A172 (cell line): Measurements from ENCODE around the gene PLXNA2. TPM values are rescaled to one million over a fixed set of nuclear protein-coding genes. Genes with fewer than 3 reads are reported as not detected.

ENCODE experiments used
- DNase-seq: peaks from one replicate; pipeline ENCODE4 v3.0.0-alpha.2; 2015; ENCODE audit warnings: low spot score
- total RNA-seq: library from RNA; depleted of rRNA; stranded (reverse); fragments of >200 nt; shearing (Covaris generic); gene quantifications from 2 replicates; pipeline ENCODE4 v1.2.3, GENCODE V29; 2014

PLXNA2 gene
- total RNA-seq, 1 experiment from 2014 or later = 15.8 TPM

DNA sequence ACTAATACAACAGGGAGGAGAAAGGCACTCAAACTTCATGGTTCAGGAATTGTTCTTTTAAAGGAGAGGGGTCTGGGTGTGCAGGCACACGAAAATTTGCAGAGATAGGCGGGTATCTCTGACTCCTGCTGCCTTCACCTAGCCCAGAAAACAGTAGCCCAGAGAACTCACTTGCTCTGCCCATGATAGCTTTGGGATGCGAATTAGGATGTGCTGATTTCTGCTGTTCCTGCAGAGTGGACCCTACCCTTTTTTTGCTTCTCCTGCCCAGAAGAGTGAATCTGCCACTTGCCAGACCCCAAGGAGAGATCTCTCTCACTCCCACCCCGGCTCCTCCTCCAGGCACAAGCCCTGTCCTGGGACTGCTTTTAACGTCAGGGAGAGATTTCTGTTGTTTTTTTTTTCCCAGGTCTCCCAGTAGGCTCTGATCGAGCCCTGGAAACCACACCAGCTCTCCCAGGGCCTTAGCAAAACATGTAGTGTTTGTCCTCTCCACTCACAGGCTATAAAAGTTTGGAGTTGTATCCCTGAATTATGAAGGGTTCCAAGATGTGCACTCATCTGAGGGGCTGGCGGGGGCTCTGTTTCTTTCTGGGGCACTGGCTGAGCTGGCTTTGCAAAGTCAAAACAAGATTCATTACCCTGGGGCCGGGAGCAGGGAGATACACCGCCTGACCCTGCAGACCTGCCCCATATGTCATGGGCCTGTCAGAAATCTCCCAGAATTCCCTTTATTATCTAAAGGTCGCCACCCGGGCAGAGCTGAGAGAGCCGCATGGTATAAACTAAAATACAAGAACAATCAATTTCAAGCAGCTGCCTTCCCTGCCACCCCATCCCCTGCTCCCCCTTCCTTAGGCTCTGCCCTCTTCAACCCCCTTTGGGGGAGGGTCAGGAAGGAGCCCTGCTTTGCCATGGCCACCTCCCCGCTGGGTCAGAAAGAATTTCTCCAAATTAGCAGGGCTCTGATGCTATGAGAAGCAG lies 17.9 kb downstream of the PLXNA2 start:
- no peak for DNase-seq

DNA sequence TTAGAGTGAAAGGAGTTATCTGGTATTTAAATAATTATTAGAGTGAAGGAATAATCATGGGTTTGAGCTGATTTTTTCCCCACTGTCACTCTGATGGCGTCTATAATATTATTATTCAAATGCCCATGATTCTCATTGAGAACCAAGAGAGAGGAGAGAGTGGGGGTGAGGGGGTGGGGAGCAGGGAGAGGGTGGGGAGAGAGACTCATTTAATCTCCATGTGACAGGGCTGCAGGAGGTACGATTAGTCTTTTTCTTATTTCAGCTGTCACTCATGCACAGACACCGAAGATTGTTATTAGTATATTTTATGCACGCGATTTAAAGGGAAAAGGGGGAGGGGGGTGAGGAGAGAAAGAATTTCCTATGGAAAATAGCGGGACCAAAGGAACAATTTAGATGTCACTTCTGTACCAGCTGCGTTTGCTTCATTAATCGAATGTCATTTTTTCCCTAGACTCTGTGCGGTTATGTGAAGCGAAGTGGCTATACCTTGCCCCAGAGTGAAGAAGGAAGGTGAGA lies 19.9 kb downstream of the PLXNA2 start:
- DNase-seq = no peak

DNA sequence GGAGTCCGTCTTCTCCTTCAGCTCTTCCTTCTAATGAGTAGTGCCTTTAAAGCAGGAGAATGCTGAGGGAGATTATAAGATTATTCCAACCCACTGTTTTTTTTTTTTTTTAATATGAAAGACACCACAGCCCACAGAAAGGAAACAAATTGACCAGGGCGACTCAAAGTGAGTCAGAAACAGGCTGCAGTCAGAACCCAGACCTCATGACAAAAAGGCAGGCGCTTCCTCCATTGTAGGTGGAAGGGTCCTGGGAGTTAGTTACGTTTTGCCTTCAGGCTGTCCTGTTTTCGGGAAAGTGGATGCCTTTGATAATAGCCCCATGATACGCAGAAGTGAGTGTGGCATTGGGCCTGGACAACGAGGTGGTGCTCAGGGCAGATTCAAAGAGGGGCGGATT lies 21.0 kb downstream of the PLXNA2 start:
- DNase-seq = peak; percentile 51

GRCh38 chr1:208222376-208223126 lies 21.6 kb downstream of the PLXNA2 start:
- DNase-seq = no peak

- no peak for DNase-seq
Observed at GRCh38 chr1:208221291-208221622, 22.9 kb downstream of the PLXNA2 start.

DNA sequence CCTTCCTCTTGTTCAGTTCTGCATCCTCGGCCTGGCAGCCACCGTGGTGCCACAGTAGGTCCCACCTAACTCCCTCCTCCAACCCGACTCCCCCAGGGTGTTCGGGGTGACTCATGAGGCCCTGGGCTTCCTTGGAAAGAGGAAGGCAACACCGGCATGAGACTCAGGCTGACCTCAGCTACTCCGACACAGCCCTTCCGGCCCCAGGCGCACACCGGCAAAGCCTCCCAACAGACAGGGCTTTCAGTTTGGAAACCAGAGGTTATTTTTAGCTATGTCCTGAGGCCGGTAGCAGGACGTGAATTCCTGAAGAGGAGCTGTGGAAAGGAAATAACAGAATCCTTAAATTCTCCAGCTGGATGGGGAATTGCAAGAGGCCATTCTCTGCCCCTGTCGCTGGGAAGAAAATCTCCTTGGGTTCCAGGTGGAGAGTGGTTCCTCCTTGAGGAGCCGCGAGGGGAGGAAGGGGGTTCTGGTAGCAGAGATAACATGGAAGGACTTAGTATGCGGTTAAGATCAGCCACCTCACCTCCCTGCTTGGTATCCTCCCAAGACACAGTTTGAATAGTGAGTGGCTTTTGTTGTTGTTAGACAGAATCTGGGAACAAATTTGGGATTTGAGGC lies 24.4 kb downstream of the PLXNA2 start:
- peak; percentile 96 for DNase-seq

DNA sequence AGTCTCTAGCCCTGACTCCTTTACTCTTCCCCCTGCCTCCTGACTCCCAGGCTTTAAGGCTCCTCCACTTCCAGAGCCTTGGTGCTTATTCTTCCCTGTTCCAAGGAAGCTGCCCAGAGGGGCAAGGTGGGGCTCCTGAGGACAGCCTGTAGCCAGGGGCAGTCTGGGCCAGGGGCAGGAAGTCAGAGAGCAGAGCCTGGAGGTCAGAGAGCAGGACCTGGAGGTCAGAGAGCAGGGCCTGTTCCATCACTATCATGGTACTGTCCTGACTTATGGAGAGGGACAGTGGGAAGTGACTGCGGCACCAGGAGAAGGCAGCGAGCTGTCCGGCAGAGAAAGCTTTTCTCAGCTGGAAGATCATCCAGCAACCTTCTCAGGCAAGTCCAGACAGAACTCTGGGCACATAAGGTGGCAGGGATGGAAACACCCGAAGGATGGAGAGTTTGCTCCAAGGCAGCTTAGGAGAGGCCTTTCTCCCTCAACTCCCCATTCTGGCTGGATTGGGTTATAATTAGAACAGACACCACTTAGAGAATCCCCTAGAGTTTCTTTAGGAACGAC lies 25.0 kb downstream of the PLXNA2 start:
- DNase-seq = no peak

GRCh38 chr1:208218237-208219097 lies 25.7 kb downstream of the PLXNA2 start:
- DNase-seq = no peak

- DNase-seq = no peak
Observed at GRCh38 chr1:208217781-208218180, 26.4 kb downstream of the PLXNA2 start.

GRCh38 chr1:208216806-208217205 lies 27.4 kb downstream of the PLXNA2 start:
- DNase-seq = no peak

DNA sequence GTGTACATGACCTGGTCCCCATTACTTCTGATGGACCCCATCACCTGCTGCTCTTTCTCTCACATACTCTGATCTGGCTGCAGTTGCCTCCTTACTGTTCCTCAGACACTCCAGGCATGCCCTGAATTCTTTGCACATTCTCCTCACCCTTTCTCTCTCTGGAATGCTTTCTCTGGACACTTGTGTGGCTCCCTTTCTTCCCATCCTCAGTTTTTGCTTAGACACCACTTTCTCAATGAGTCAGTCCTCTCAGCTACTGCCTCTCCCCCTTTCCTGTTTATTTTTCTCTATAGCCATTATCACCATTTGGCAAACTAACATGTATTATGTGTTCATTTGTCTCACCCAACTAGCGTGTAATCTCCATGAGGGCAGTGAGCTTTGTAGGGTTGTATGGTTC lies 28.1 kb downstream of the PLXNA2 start:
- DNase-seq = peak; percentile 76

DNA sequence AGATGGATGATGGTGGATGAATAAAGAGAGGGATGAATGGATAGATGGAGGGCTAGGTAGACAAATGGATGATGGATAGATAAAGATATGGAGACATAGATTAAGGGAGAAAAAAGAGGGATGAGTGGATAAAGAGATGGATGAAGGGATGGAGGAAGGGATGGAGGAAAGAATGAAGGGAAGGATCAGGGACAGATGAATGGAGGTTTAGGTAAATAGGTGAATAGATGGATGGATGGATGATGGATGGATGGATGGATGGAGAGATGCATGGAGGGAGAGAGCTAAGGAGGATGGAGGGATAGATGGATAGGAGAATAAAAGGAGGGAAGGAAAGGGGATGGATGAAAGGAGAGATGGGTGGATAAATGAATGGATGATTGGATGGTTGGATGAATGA lies 28.8 kb downstream of the PLXNA2 start:
- no peak for DNase-seq

DNA sequence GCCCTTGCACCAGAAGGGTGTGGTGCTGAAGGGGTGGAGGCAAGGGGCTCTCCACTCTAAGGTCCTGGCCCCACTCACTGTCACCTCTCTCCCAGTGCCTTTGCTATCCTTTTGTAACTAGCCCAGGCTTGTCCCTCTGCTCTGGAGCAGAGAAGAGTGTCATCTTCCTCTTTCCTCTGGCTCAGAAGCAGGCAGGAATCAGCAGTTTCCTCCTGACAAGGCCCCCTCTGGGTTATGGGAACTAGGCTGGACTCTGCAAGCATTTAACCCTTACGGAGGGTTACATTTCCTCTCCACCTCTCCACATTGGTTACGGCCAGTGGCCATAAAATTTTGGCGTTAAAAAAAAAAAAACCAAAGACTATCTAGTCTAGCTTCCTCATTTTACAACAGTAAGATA lies 30.4 kb downstream of the PLXNA2 start:
- DNase-seq = no peak

DNA sequence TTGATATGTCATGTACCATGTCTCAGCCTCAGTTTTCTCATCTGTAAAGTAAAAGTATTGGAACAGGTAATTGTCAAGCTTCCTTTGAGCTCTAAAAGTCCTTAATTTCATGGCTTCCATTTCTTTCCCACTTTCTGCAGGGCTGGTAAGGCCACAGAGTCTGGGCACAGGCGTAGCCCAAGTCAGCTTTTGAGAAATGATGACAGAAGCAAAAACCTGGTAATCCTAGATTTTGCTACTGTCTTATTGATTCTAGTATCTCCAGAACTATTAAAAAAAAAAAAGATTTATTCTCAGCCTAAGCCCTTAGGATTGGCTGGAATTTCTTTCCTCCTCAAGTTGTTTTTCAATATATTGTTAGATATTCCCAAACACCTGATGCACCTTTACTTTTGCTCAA lies 31.3 kb downstream of the PLXNA2 start:
- DNase-seq = no peak

- no peak for DNase-seq
Observed at GRCh38 chr1:208211921-208212843, 32.0 kb downstream of the PLXNA2 start.

GRCh38 chr1:208209896-208210589 lies 34.1 kb downstream of the PLXNA2 start:
- no peak for DNase-seq

DNA sequence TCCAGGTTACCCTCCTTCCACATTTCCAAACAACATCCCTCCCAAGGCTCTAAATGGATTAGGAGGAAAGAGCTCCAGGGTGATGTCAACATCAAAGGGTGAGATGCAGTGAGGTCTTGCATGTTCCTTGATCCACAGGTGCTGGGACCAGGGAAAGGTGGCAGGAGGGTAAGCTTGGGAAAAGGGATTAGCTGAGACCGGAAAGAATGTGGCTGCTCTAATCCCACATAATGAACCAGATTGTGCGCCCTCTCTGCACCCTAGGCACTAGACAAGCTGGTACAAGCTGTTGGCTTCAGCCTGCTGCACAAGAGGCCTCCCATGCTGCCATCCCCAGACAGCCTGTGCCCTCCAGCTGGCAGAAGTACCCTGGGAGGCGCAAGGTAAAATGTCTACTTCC lies 34.9 kb downstream of the PLXNA2 start:
- no peak for DNase-seq

DNA sequence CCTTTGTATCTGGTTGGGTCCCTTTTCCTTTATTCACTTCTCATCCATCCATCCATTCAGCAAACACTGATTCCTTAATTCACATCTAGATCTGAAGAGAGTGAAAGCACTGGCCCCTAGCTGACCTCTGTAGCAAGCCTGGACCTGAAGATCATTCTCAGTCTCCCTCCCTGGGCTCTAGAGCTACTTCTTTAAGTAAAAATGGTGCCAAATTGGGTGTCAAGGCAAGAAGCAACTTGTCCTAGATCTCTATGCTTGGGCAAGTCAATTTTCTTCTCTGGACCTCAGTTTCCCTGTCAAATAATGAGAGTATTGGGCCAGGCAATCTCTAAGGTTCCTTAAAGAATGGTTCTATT lies 36.1 kb downstream of the PLXNA2 start:
- no peak for DNase-seq

DNA sequence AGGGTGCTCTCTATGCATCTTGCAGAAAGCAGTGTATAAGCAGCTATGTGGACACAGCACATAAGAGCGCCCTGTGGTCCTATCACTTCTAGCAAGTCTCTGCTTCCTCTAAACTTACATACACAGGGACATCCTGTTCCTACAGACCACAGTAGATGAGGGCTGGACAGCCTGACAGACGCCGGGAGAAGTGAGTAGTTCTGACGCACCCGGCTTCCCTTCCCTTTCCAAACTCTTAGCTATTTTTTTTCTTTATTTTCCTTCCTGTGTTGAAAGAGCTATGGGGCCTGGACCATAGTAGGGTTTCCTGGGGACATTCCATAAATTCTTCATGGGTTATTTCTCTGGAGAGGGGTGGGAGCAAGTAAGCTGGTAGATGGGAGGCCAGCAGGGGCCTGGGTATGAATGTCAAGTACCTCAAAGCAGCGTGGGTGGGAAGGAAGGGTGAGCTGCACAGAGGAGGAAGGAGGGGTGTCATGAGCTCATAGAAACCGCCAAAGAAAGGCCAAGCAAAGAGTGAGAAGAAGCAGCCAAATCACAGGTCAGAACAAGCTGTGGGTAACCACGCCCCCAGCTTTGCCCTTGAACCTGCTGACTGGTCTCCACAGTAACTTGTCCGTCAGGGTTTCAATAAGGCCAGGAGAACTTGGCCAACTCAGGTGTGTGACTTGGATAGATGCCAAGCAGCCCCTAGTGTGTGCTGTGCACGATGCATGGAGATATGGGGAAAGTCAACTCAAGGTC lies 36.6 kb downstream of the PLXNA2 start:
- DNase-seq = peak; percentile 97
